ENCODE results near the gene GTF2E1.

GRCh38 chr3:120791010-120791409, 48.5 kb downstream of the GTF2E1 start:
- TF ChIP-seq CTCF (IDR thresholded peaks at IDR 0.05) (no peak), HOXA7 (CRISPR knock-in tag; IDR thresholded peaks at IDR 0.05) (no peak), RNF2 (IDR thresholded peaks at IDR 0.05; ENCODE audit: borderline replicate concordance, low read depth) (no peak)

Measured in A549 (cell line).